GM12878 (cell line): ENCODE data around the gene NTF3. TPM values are rescaled to one million over a fixed set of nuclear protein-coding genes. Genes with fewer than 3 reads are reported as not detected.

Source experiments
- ATAC-seq: fragments of 200-7000 bp; cut with Tn5 transposase; 3 replicates; pipeline ENCODE4 v1.9.1; 2020; ENCODE audit warnings: mild to moderate bottlenecking, moderate library complexity
- BruUV-seq: library from RNA; stranded (reverse); fragments of 400-500 nt; replicated peaks from 2 replicates; lab custom pipeline; 2021; lab: Mats Ljungman, UMichigan
- CTCF ChIA-PET: fragments of 300-600 bp; sonication (Branson Sonifier 250); formaldehyde crosslinking; extraction: SDS; loops from one replicate; lab custom pipeline; 2021; ENCODE audit warnings: inconsistent platforms; lab: Yijun Ruan, JAX
- POLR2A ChIA-PET: fragments of 350-600 bp; formaldehyde crosslinking; extraction: SDS; loops from one replicate; lab custom pipeline; 2021; ENCODE audit warnings: inconsistent platforms; lab: Charles Lee
- RAD21 ChIA-PET: fragments of 300-600 bp; sonication (Branson Sonifier 250); formaldehyde crosslinking; loops from one replicate; lab custom pipeline; 2023; ENCODE audit warnings: antibody characterized with exemption; ENCODE audit not compliant: unreplicated experiment; lab: Charles Lee
- SMC1A ChIA-PET: fragments of 300-600 bp; sonication (Branson Sonifier 250); formaldehyde crosslinking; loops from one replicate; lab custom pipeline; 2023; ENCODE audit not compliant: unreplicated experiment, uncharacterized antibody; lab: Charles Lee
- DNase-seq: peaks from one replicate; pipeline ENCODE4 v3.0.0-alpha.2; 2011; ENCODE audit warnings: low read depth, low spot score
- FAIRE-seq: peaks from 3 replicates; lab custom pipeline; 2011; peaks lifted over from hg19 to GRCh38; lab: Jason Lieb, UNC
- H2AFZ ChIP-seq: 2 replicates; pipeline ENCODE4 v1.6.0; 2011; ENCODE audit warnings: low read depth, low read length, control low read depth; ENCODE audit not compliant: control insufficient read depth
- H3K27ac ChIP-seq: 2 replicates; pipeline ENCODE4 v1.5.1; 2011; ENCODE audit warnings: control low read depth; ENCODE audit not compliant: control insufficient read depth, insufficient read depth
- H3K27me3 ChIP-seq, 2 experiments: replicated peaks in 1 of 2; 2 replicates each; pipeline versions ENCODE4 v1.6.0 to v1.6.1; 2011; ENCODE audit warnings: low read length in 1 of 2; ENCODE audit not compliant: control insufficient read depth in 2 of 2, insufficient read depth in 2 of 2
- H3K36me3 ChIP-seq, 2 experiments: 2 replicates each; pipeline ENCODE4 v1.5.1; 2011; ENCODE audit warnings: low read length in 1 of 2; ENCODE audit not compliant: control insufficient read depth in 2 of 2, insufficient read depth in 2 of 2
- H3K4me1 ChIP-seq: 2 replicates; pipeline ENCODE4 v1.6.1; 2011; ENCODE audit warnings: mild to moderate bottlenecking, low read length, moderate library complexity, mixed read lengths; ENCODE audit not compliant: control insufficient read depth, insufficient read depth
- H3K4me2 ChIP-seq: 2 replicates; pipeline ENCODE4 v1.6.0; 2011; ENCODE audit warnings: control low read depth; ENCODE audit not compliant: control insufficient read depth, insufficient read depth
- H3K4me3 ChIP-seq: fragments of 200-600 bp; sonication (generic); 2 replicates; pipeline ENCODE4 v1.5.1; 2016
- H3K79me2 ChIP-seq: 2 replicates; pipeline ENCODE4 v1.6.0; 2011; ENCODE audit warnings: low read length; ENCODE audit not compliant: control insufficient read depth, insufficient read depth
- H3K9ac ChIP-seq: 2 replicates; pipeline ENCODE4 v1.8.0; 2011; ENCODE audit warnings: low read length, control low read depth, mixed read lengths; ENCODE audit not compliant: control insufficient read depth, insufficient read depth
- H3K9me3 ChIP-seq: replicated peaks from 3 replicates; pipeline ENCODE4 v1.5.1; 2011; ENCODE audit warnings: mild to moderate bottlenecking, low read length; ENCODE audit not compliant: control insufficient read depth, insufficient read depth
- H4K20me1 ChIP-seq: 2 replicates; pipeline ENCODE4 v1.6.0; 2011; ENCODE audit not compliant: control insufficient read depth, insufficient read depth
- BMI1 ChIP-seq: fragments of 450-650 bp; IDR thresholded peaks from 2 replicates; pipeline ENCODE4 v1.6.1; 2016; ENCODE audit warnings: mild to moderate bottlenecking, moderate library complexity, borderline replicate concordance
- CBX5 ChIP-seq: sonication (generic); IDR thresholded peaks from 2 replicates; pipeline ENCODE4 v1.6.1; 2016; ENCODE audit warnings: low read depth, moderate library complexity, mild to moderate bottlenecking, inconsistent platforms
- CHD2 ChIP-seq: IDR thresholded peaks from 2 replicates; pipeline ENCODE4 v1.6.1; 2011; ENCODE audit warnings: low read depth, low read length, improper control_type of control experiment, borderline replicate concordance
- EZH2 ChIP-seq: IDR thresholded peaks from 2 replicates; pipeline ENCODE4 v1.6.1; 2012; ENCODE audit warnings: low read depth, mild to moderate bottlenecking, control low read depth, inconsistent platforms, low read length, borderline replicate concordance; ENCODE audit not compliant: control insufficient read depth
- MEF2B ChIP-seq: fragments of 450-650 bp; IDR thresholded peaks from 2 replicates; pipeline ENCODE4 v1.6.1; 2018; ENCODE audit warnings: mild to moderate bottlenecking, moderate library complexity; ENCODE audit not compliant: partially characterized antibody, poor library complexity, severe bottlenecking
- MTA2 ChIP-seq: fragments of 450-650 bp; IDR thresholded peaks from 2 replicates; pipeline ENCODE4 v1.6.1; 2016; ENCODE audit warnings: low read depth, mild to moderate bottlenecking, moderate library complexity
- NRF1 ChIP-seq: conservative IDR thresholded peaks from 2 replicates; pipeline ENCODE4 v1.6.1; 2011; ENCODE audit warnings: mild to moderate bottlenecking, low read depth, low read length, improper control_type of control experiment
- POLR2AphosphoS2 ChIP-seq: IDR thresholded peaks from 2 replicates; pipeline ENCODE4 v1.6.1; 2011; ENCODE audit warnings: low read depth, mild to moderate bottlenecking, low read length, improper control_type of control experiment, moderate library complexity
- RAD21 ChIP-seq: IDR thresholded peaks from 2 replicates; pipeline ENCODE4 v1.6.1; 2011; ENCODE audit warnings: mild to moderate bottlenecking, low read depth, low read length, moderate library complexity; ENCODE audit not compliant: insufficient read depth
- RAD51 ChIP-seq: fragments of 450-650 bp; IDR thresholded peaks from 2 replicates; pipeline ENCODE4 v1.6.1; 2016; ENCODE audit warnings: moderate library complexity, mild to moderate bottlenecking, inconsistent platforms
- SMAD1 ChIP-seq: fragments of 450-650 bp; IDR thresholded peaks from 2 replicates; pipeline ENCODE4 v1.6.1; 2018; ENCODE audit warnings: mild to moderate bottlenecking, low read depth; ENCODE audit not compliant: partially characterized antibody
- SREBF2 ChIP-seq: IDR thresholded peaks from 2 replicates; pipeline ENCODE4 v1.6.1; 2012; ENCODE audit warnings: mild to moderate bottlenecking, low read length
- TARDBP ChIP-seq: IDR thresholded peaks from 2 replicates; pipeline ENCODE4 v1.6.1; 2016; ENCODE audit warnings: borderline replicate concordance
- TCF3 ChIP-seq: IDR thresholded peaks from 2 replicates; pipeline ENCODE4 v1.6.1; 2012; ENCODE audit warnings: low read depth, mild to moderate bottlenecking, low read length, borderline replicate concordance; ENCODE audit not compliant: insufficient read depth
- ZNF384 ChIP-seq: IDR thresholded peaks from 2 replicates; pipeline ENCODE4 v1.6.1; 2012; ENCODE audit warnings: low read depth, mild to moderate bottlenecking, low read length, improper control_type of control experiment, borderline replicate concordance
- ZNF622 ChIP-seq: fragments of 450-650 bp; IDR thresholded peaks from 2 replicates; pipeline ENCODE4 v1.6.1; 2017; ENCODE audit warnings: mild to moderate bottlenecking, inconsistent platforms
- WGBS: methylation state at CpG from one replicate; pipeline ENCODE4 v1.1.6; 2016; ENCODE audit warnings: low lambda C conversion rate; ENCODE audit not compliant: insufficient replicate concordance, insufficient coverage; ENCODE audit errors: missing lambda C conversion rate; 5-methylcytosine and 5-hydroxymethylcytosine counted together
- in situ Hi-C: fragments of 300-500 bp; cut with MboI; formaldehyde crosslinking; loops from 9 replicates; pipeline ENCODE4 v1.14.3; 2018; ENCODE audit warnings: mixed read lengths
- intact Hi-C: fragments of 100-400 bp; cut with micrococcal nuclease; formaldehyde crosslinking; loops from one replicate; pipeline ENCODE4 v1.14.2; 2022; ENCODE audit not compliant: unreplicated experiment
- polyA plus RNA-seq, 11 experiments: library from polyadenylated mRNA; depleted of rRNA in 4 of 11; unstranded in 6 of 11; stranded (reverse) in 5 of 11; fragments of >200 nt; fragmentation: Nextera tagmentation in 4 of 11; fragmentation: Illumina TruSeq in 1 of 11; extraction: Ambion mirVana in 4 of 11; extraction: Trizol in 1 of 11; gene quantifications; 1 replicate in 1 of 11; 2 replicates in 10 of 11; pipeline versions ENCODE4 v1.2.1 to v1.2.3, GENCODE V29; 2011 to 2016; ENCODE audit warnings: inconsistent platforms in 2 of 11, missing spikeins in 2 of 11, low read depth in 1 of 11
- total RNA-seq, 4 experiments: library from RNA; depleted of rRNA in 3 of 4; stranded (reverse); fragments of >200 nt in 3 of 4; fragmentation: Illumina TruSeq in 1 of 4; extraction: Trizol in 1 of 4; gene quantifications; 2 replicates each; pipeline versions ENCODE4 v1.2.1 to v1.2.3, GENCODE V29; 2013 to 2021
- TF ChIP-seq, protein P1 (sequence below): fragments of 450-650 bp; IDR thresholded peaks from 2 replicates; pipeline ENCODE4 v1.6.1; 2014; ENCODE audit warnings: mild to moderate bottlenecking

NTF3 gene
- total and polyA plus RNA-seq, 10 of the 15 experiments (the other 5 are each of a cell fraction or from before 2014, with no cell fraction given) = 0.07 TPM; not detected in 9

GRCh38 chr12:5524116-5524768, 92.3 kb downstream of the NTF3 start:
- ChIA-PET RAD21 (no interaction called here), CTCF (no interaction called here), POLR2A (no interaction called here), SMC1A (no interaction called here)
- FAIRE-seq = no peak
- H3K9me3 ChIP-seq = no peaks in the 10 kb centered on the region
- H3K36me3 ChIP-seq = no peaks in the 10 kb centered on the region
- intact Hi-C loops = no loop called here
- BruUV-seq = no TSS peak
- peaks cover 0 to 1% of the 10 kb centered on the region in 2 experiments; a peak in 1 of 4 replicates for H3K27me3 ChIP-seq
- DNase-seq = no peak
- in situ Hi-C loops = no loop called here
- H3K4me3 ChIP-seq = no peak overlapping the region
- H2AFZ ChIP-seq = no peak overlapping the region
- no peaks in the 10 kb centered on the region for H3K4me1 ChIP-seq
- WGBS = 54% methylated on average over 12 of the region's 12 CpGs
- H4K20me1 ChIP-seq = no peaks in the 10 kb centered on the region
- TF ChIP-seq ZNF622 (no peak), RAD51 (no peak), NRF1 (no peak)
- H3K27ac ChIP-seq = no peak overlapping the region
- H3K79me2 ChIP-seq = no peaks in the 10 kb centered on the region
- ATAC-seq = no peak
- no peak overlapping the region for H3K9ac ChIP-seq
- H3K4me2 ChIP-seq = no peak overlapping the region

DNA sequence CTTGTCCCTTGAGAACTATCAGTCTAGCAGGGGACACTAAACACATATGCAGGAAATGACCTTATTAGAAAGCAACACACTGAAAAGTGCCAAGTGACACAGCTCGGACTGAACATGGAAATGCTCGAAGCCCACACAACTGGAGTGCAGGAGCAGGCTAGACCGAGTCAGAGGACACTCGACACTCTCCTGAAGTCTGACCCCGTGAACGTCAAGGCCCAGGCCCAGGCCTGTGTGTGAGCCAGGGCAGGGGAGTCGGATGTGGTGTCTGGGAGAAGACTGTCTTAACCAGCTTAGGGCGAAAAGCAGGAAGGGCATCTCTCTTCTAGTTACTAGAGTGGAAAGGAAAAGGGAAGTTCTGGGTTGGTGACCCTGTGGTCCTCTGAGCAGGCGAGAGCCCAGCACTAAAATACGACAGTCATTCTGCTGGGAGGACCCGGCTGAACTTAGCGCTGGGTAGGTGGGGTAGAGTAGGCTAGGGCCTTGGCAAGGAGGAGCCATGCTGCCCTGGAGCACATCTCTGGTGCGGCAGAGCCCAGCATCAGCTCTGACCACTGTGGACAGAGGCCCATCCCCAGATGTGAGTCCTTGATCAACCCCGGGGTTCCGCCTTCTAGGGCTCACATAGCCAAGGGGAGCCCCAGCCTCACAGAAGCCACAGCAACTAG, 93.0 kb downstream of the NTF3 start:
- Histone ChIP-seq H3K4me2 (no peak overlapping the region), H3K9ac (no peak overlapping the region), H3K4me1 (no peaks in the 10 kb centered on the region), H2AFZ (no peak overlapping the region), H3K9me3 (no peaks in the 10 kb centered on the region), H3K27me3 (peaks cover 0 to 1% of the 10 kb centered on the region in 2 experiments; a peak in 1 of 4 replicates), H3K79me2 (no peaks in the 10 kb centered on the region), H4K20me1 (no peaks in the 10 kb centered on the region), H3K36me3 (no peaks in the 10 kb centered on the region), H3K4me3 (no peak overlapping the region), H3K27ac (no peak overlapping the region)
- FAIRE-seq (no peak), DNase-seq (no peak), ATAC-seq (no peak)
- no TSS peak for BruUV-seq
- WGBS = 36% methylated on average over 15 of the region's 15 CpGs
- intact Hi-C loops = no loop called here
- SMC1A ChIA-PET = no interaction called here
- RAD21 ChIA-PET = no interaction called here
- in situ Hi-C loops = no loop called here
- POLR2A ChIA-PET = no interaction called here
- CTCF ChIA-PET = no interaction called here
- TF ChIP-seq MEF2B (no peak), SMAD1 (no peak), MTA2 (no peak), SREBF2 (no peak), POLR2AphosphoS2 (no peak), ZNF384 (no peak), EZH2 (no peak), BMI1 (no peak), TCF3 (no peak), CBX5 (no peak), TARDBP (no peak), RAD21 (no peak), CHD2 (no peak)
- TF ChIP-seq, protein P1, sequence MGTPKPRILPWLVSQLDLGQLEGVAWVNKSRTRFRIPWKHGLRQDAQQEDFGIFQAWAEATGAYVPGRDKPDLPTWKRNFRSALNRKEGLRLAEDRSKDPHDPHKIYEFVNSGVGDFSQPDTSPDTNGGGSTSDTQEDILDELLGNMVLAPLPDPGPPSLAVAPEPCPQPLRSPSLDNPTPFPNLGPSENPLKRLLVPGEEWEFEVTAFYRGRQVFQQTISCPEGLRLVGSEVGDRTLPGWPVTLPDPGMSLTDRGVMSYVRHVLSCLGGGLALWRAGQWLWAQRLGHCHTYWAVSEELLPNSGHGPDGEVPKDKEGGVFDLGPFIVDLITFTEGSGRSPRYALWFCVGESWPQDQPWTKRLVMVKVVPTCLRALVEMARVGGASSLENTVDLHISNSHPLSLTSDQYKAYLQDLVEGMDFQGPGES = no peak
